Subcutaneous abdominal adipose tissue (tissue), 5 donors: ENCODE measurements around the gene RBCK1.
A peak's percentile ranks its signal among the peaks of the same experiment; 100 is the strongest.

ENCODE experiments used
- H3K27ac ChIP-seq: one replicate; pipeline ENCODE4 v1.7.0; 2013; ENCODE audit warnings: low read depth, mild to moderate bottlenecking, inconsistent platforms, low read length, moderate library complexity
- H3K27me3 ChIP-seq, 5 donors: one replicate each; pipeline ENCODE4 v1.7.0; 2013; ENCODE audit warnings: low read length in 5 of 5, inconsistent platforms in 1 of 5; ENCODE audit not compliant: control insufficient read depth in 5 of 5, insufficient read depth in 4 of 5
- H3K36me3 ChIP-seq, 5 donors: one replicate each; pipeline ENCODE4 v1.7.0; 2013; ENCODE audit warnings: low read length in 5 of 5; ENCODE audit not compliant: control insufficient read depth in 5 of 5, insufficient read depth in 5 of 5
- H3K4me1 ChIP-seq, 5 donors: one replicate each; pipeline ENCODE4 v1.7.0; 2013; ENCODE audit warnings: low read length in 5 of 5, mild to moderate bottlenecking in 3 of 5, moderate library complexity in 1 of 5; ENCODE audit not compliant: control insufficient read depth in 5 of 5, insufficient read depth in 5 of 5
- H3K4me3 ChIP-seq, 5 donors: one replicate each; pipeline ENCODE4 v1.7.0; 2013; ENCODE audit warnings: low read length in 5 of 5, low read depth in 1 of 5
- H3K9ac ChIP-seq, 5 donors: one replicate each; pipeline ENCODE4 v1.7.0; 2013; ENCODE audit warnings: low read length in 5 of 5, mild to moderate bottlenecking in 4 of 5, moderate library complexity in 3 of 5
- H3K9me3 ChIP-seq, 5 donors: one replicate each; pipeline ENCODE4 v1.7.0; 2013; ENCODE audit warnings: low read length in 5 of 5; ENCODE audit not compliant: control insufficient read depth in 5 of 5
- donor health status: healthy.
- donor health status: healthy.
- donor health status: healthy.
- donor health status: healthy.
- donor health status: healthy.

The RBCK1 gene

GRCh38 chr20:430091-430999 lies 22.2 kb downstream of the RBCK1 start:
- peaks cover 0 to 73% (median 66%) of the 10 kb centered on the region in 5 donors for H3K36me3 ChIP-seq
- H3K27me3 ChIP-seq = no peaks in the 10 kb centered on the region
- no peaks in the 10 kb centered on the region for H3K9me3 ChIP-seq
- no peak overlapping the region for H3K4me3 ChIP-seq
- H3K9ac ChIP-seq = peak overlapping the region in 1 of 5 donors; percentile 20
- peaks cover 0 to 10% (median 9%) of the 10 kb centered on the region in 5 donors for H3K4me1 ChIP-seq
- H3K27ac ChIP-seq = no peak overlapping the region

GRCh38 chr20:431012-431904 lies 23.2 kb downstream of the RBCK1 start:
- Histone ChIP-seq H3K9ac (peak overlapping the region in 1 of 5 donors; percentile 20), H3K4me3 (no peak overlapping the region), H3K27ac (no peak overlapping the region), H3K9me3 (no peaks in the 10 kb centered on the region), H3K36me3 (peaks cover 0 to 77% (median 73%) of the 10 kb centered on the region in 5 donors), H3K4me1 (peaks cover 0 to 10% (median 9%) of the 10 kb centered on the region in 5 donors), H3K27me3 (no peaks in the 10 kb centered on the region)

DNA sequence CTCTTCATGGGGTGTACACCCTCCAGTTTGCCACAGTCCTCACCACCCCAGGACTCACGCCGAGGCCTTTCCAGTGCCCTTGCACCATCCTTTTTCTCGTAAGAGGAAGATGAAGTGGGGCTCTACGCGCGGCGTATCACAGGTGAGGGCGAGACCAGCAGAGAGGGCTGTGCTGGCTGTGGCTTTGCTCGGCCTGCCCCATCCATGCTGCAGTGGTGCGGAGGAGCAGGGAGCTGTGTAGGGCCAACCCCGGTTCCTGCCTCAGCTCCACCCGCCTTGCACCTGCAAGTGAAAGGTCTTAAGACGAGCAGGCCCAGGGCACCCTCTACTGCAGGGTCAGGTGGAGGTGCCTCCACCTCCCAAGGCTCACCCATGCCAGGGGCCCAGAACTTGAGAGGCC lies 24.1 kb downstream of the RBCK1 start:
- no peak overlapping the region for H3K27ac ChIP-seq
- no peak overlapping the region for H3K9ac ChIP-seq
- H3K4me3 ChIP-seq = no peak overlapping the region
- no peaks in the 10 kb centered on the region for H3K27me3 ChIP-seq
- no peaks in the 10 kb centered on the region for H3K9me3 ChIP-seq
- H3K36me3 ChIP-seq = peaks cover 0 to 82% (median 80%) of the 10 kb centered on the region in 5 donors
- peaks cover 0 to 10% (median 9%) of the 10 kb centered on the region in 5 donors for H3K4me1 ChIP-seq

DNA sequence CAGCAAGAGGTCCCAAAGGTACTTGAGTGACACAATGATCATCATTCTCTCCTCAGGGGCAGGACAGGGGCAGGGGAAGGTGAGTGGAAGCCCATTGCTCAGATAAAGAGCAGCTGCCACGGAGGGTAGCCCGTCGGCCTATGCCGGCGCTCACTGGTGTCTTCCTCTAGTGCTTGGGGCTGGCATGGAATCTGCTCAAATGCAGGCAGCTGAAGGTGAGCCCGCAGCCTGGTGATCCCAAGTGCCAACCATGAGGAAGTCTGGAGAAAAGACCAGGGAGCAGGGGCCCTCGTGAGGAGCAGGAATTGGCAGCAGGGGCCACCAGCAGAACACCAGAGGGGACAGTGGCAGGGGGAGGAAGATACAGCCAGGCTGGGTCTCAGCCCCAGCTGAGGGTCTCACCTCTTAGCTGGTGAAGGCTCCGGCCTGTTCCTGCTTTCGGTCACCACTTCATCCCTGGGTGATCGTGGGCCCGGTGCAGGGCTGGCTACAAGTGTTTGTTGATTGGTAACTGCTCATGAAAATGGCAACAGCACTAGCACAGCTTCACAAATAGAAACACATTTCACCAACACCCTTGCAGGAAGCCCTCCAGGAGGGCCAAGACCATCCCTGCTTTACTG lies 24.7 kb downstream of the RBCK1 start:
- H3K4me1 ChIP-seq = peaks cover 0 to 10% (median 10%) of the 10 kb centered on the region in 5 donors
- peaks cover 0 to 82% (median 80%) of the 10 kb centered on the region in 5 donors for H3K36me3 ChIP-seq
- no peak overlapping the region for H3K27ac ChIP-seq

DNA sequence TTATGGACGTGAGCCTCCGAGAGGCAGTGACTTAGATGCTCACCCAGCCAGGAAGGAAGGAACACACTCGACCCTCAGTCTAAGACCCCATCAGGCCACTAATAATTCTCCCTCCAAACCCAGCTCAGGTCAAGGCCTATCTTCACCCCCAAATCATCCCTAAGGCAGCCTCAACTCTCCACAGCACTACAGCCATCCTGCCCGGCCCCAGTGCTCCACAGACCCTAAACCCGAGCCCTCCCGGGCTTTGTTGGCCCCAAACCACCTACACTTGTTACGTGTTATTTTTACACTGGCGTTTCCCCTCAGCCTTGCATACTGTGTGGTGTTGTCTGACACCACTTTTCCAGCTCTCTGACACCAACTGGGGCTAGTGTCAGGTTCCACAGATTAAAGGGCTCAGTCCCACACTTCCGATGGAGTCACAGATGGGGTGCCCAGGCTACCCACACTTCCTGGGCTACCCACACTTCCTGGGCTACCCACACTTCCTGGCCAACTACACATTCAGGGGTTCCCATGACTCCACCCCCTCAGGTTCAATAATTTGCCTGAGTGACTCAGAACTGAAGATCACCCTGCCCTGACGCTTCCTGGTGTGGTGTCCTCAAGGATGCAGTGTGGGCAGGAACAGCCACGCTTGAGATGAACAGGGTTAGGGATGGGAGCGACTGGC lies 25.3 kb downstream of the RBCK1 start:
- H3K27me3 ChIP-seq = no peaks in the 10 kb centered on the region
- peaks cover 0 to 17% (median 14%) of the 10 kb centered on the region in 5 donors for H3K4me1 ChIP-seq
- H3K4me3 ChIP-seq = no peak overlapping the region
- H3K9me3 ChIP-seq = no peaks in the 10 kb centered on the region
- peaks cover 0 to 82% (median 80%) of the 10 kb centered on the region in 5 donors for H3K36me3 ChIP-seq
- peak overlapping the region in 1 of 5 donors; percentile 6 for H3K9ac ChIP-seq
- H3K27ac ChIP-seq = no peak overlapping the region

More for the DNA sequence above, 24.7 kb downstream of the RBCK1 start:
- Histone ChIP-seq H3K4me3 (no peak overlapping the region), H3K9ac (no peak overlapping the region), H3K27me3 (no peaks in the 10 kb centered on the region), H3K9me3 (no peaks in the 10 kb centered on the region)

GRCh38 chr20:434221-434620 lies 26.1 kb downstream of the RBCK1 start:
- peaks cover 0 to 84% (median 82%) of the 10 kb centered on the region in 5 donors for H3K36me3 ChIP-seq
- H3K9ac ChIP-seq = no peak overlapping the region
- no peak overlapping the region for H3K27ac ChIP-seq
- peaks cover 0 to 24% (median 19%) of the 10 kb centered on the region in 5 donors for H3K4me1 ChIP-seq
- H3K4me3 ChIP-seq = no peak overlapping the region
- no peaks in the 10 kb centered on the region for H3K9me3 ChIP-seq
- H3K27me3 ChIP-seq = no peaks in the 10 kb centered on the region

GRCh38 chr20:434661-435419 lies 26.7 kb downstream of the RBCK1 start:
- Histone ChIP-seq H3K9ac (no peak overlapping the region), H3K36me3 (peaks cover 0 to 85% (median 83%) of the 10 kb centered on the region in 5 donors), H3K27ac (no peak overlapping the region)

DNA sequence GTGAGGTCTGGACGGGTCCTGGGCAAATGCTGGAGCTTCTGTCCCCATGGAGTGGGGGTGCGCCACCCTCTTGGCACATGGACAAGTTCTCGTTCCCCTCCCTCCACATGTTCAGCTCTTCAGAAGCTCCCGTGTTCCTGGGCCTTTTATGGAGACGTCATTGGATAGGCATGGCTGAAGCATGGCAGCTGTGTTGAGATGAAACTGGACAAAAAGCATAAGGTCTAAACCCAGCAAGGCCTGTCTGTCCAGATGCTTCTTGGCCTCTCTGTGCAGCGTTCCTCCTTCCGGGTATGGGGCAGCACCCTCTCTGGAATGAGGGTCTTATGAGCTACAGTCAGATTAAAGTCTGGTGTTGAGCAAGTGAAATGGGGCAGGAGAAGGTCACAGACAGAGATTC lies 27.5 kb downstream of the RBCK1 start:
- Histone ChIP-seq H3K9me3 (no peaks in the 10 kb centered on the region), H3K4me1 (peaks cover 0 to 25% (median 15%) of the 10 kb centered on the region in 5 donors), H3K9ac (no peak overlapping the region), H3K36me3 (peaks cover 0 to 85% (median 83%) of the 10 kb centered on the region in 5 donors), H3K27ac (no peak overlapping the region), H3K27me3 (no peaks in the 10 kb centered on the region), H3K4me3 (no peak overlapping the region)

More at GRCh38 chr20:434661-435419, 26.7 kb downstream of the RBCK1 start:
- H3K27me3 ChIP-seq = no peaks in the 10 kb centered on the region
- no peak overlapping the region for H3K4me3 ChIP-seq
- no peaks in the 10 kb centered on the region for H3K9me3 ChIP-seq
- H3K4me1 ChIP-seq = peaks cover 0 to 28% (median 19%) of the 10 kb centered on the region in 5 donors
